ENCODE results near the gene ST6GALNAC1. TPM values are rescaled to one million over a fixed set of nuclear protein-coding genes. Genes with fewer than 3 reads are reported as not detected.

ST6GALNAC1 gene
- total RNA-seq, 1 donor from 2014 or later = 6.6 TPM

GRCh38 chr17:76683921-76684745 is 40.6 kb upstream of the ST6GALNAC1 start:
- no peak for DNase-seq (ENCODE audit: low spot score, unreplicated experiment)
- Mint-ChIP-seq H3K27me3 (no peaks in the 10 kb centered on the region), H3K27ac (no peak overlapping the region), H3K9me3 (ENCODE audit: low read depth) (no peaks in the 10 kb centered on the region), H3K4me3 (ENCODE audit: low read depth) (no peak overlapping the region), H3K4me1 (ENCODE audit: low read depth) (peaks cover 11% of the 10 kb centered on the region), H3K36me3 (ENCODE audit: insufficient read depth) (peaks cover 10% of the 10 kb centered on the region)
- no peak for TF ChIP-seq CTCF (IDR thresholded peaks at IDR 0.05; ENCODE audit: unreplicated experiment)

GRCh38 chr17:76683011-76683755 is 39.6 kb upstream of the ST6GALNAC1 start:
- H3K9me3 Mint-ChIP-seq (ENCODE audit: low read depth) = no peaks in the 10 kb centered on the region
- peaks cover 6% of the 10 kb centered on the region for H3K36me3 Mint-ChIP-seq (ENCODE audit: insufficient read depth)
- H3K27ac Mint-ChIP-seq = no peak overlapping the region
- no peak for DNase-seq (ENCODE audit: low spot score, unreplicated experiment)
- no peak for TF ChIP-seq CTCF (IDR thresholded peaks at IDR 0.05; ENCODE audit: unreplicated experiment)
- H3K4me3 Mint-ChIP-seq (ENCODE audit: low read depth) = no peak overlapping the region
- peaks cover 7% of the 10 kb centered on the region for H3K4me1 Mint-ChIP-seq (ENCODE audit: low read depth)
- H3K27me3 Mint-ChIP-seq = no peaks in the 10 kb centered on the region

- no peak overlapping the region for H3K27ac Mint-ChIP-seq
- H3K9me3 Mint-ChIP-seq (ENCODE audit: low read depth) = no peaks in the 10 kb centered on the region
- no peaks in the 10 kb centered on the region for H3K27me3 Mint-ChIP-seq
- H3K4me3 Mint-ChIP-seq (ENCODE audit: low read depth) = no peak overlapping the region
- TF ChIP-seq CTCF (IDR thresholded peaks at IDR 0.05; ENCODE audit: unreplicated experiment) = no peak
- H3K36me3 Mint-ChIP-seq (ENCODE audit: insufficient read depth) = peaks cover 6% of the 10 kb centered on the region
- no peak for DNase-seq (ENCODE audit: low spot score, unreplicated experiment)
- H3K4me1 Mint-ChIP-seq (ENCODE audit: low read depth) = peaks cover 4% of the 10 kb centered on the region
Measured at GRCh38 chr17:76682296-76682695, 38.7 kb upstream of the ST6GALNAC1 start.

- peaks cover 6% of the 10 kb centered on the region for H3K36me3 Mint-ChIP-seq (ENCODE audit: insufficient read depth)
- peak; percentile 68 for DNase-seq (ENCODE audit: low spot score, unreplicated experiment)
- H3K27ac Mint-ChIP-seq = no peak overlapping the region
- TF ChIP-seq CTCF (IDR thresholded peaks at IDR 0.05; ENCODE audit: unreplicated experiment) = peak; percentile 75
- peaks cover 2% of the 10 kb centered on the region for H3K4me1 Mint-ChIP-seq (ENCODE audit: low read depth)
- no peaks in the 10 kb centered on the region for H3K9me3 Mint-ChIP-seq (ENCODE audit: low read depth)
- H3K4me3 Mint-ChIP-seq (ENCODE audit: low read depth) = no peak overlapping the region
- no peaks in the 10 kb centered on the region for H3K27me3 Mint-ChIP-seq
Measured at GRCh38 chr17:76681222-76682137, 37.9 kb upstream of the ST6GALNAC1 start.

GRCh38 chr17:76679239-76679638 is 35.7 kb upstream of the ST6GALNAC1 start:
- peaks cover 7% of the 10 kb centered on the region for H3K36me3 Mint-ChIP-seq (ENCODE audit: insufficient read depth)
- no peak for DNase-seq (ENCODE audit: low spot score, unreplicated experiment)
- H3K9me3 Mint-ChIP-seq (ENCODE audit: low read depth) = no peaks in the 10 kb centered on the region
- no peaks in the 10 kb centered on the region for H3K27me3 Mint-ChIP-seq
- no peak overlapping the region for H3K27ac Mint-ChIP-seq
- no peak for TF ChIP-seq CTCF (IDR thresholded peaks at IDR 0.05; ENCODE audit: unreplicated experiment)
- H3K4me3 Mint-ChIP-seq (ENCODE audit: low read depth) = no peak overlapping the region
- no peaks in the 10 kb centered on the region for H3K4me1 Mint-ChIP-seq (ENCODE audit: low read depth)
